KG1 (cell line): Measurements from ENCODE around the gene PDE3A.

Experiments
- DNase-seq: peaks from one replicate; lab custom pipeline; 2025; lab: John Stamatoyannopoulos, UW

PDE3A gene

DNA sequence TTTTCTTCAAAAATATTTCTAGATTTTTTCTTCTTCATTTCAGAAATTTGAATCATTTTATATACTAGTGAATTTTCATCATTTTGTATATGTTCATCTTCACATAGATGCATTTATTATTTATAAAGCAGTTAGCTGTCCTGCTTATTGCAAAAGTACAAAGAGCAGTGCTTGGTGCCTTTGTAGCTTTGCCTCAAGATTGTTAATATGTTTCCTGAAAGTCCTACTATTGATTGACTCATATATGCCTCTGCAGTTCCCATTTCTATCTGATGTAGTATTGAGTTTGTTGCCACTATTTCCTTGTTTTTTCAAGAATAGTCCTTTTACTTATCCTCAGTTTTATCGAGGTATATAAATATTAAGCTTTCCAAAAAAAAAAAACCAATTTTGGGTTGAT is 89.7 kb downstream of the PDE3A start:
- no peak for DNase-seq

DNA sequence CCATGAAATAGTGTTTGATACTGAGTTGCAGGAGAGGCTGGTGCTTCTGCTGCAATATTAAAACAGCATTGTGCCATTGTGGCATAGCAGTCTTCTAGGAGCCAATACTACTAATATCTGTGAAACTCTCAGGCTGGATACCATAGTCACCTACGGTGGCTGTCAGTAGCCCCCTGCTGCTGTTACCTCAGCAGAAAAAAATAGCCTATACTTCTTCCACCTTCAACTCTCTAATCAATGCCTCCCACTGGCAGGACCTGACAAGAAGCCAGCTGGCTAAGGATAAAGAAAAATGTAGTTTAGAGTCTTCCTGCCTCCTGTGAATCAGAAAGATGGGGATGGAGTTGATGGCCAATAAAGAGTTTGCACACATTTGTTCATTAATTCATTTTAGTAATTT is 91.6 kb downstream of the PDE3A start:
- DNase-seq: no peak

DNA sequence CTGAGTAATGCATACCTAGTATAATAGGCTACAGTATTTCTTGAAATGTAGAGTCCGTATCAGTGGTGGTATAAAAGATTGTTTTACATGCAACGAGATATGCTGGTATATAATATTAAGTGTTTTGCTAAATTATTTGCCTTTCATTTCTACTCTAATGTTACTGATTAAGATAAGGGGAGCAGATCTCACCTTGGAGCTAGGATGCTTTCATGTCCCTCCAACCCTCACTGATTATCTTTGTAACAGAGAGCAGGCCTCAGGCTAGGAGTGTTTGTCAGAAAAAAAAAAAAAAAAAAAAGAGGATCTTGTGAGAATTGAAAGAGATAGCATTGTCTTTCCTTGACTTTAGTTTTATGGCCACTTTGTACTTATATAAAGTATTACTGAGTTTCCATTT is 92.6 kb downstream of the PDE3A start:
- DNase-seq: no peak

DNA sequence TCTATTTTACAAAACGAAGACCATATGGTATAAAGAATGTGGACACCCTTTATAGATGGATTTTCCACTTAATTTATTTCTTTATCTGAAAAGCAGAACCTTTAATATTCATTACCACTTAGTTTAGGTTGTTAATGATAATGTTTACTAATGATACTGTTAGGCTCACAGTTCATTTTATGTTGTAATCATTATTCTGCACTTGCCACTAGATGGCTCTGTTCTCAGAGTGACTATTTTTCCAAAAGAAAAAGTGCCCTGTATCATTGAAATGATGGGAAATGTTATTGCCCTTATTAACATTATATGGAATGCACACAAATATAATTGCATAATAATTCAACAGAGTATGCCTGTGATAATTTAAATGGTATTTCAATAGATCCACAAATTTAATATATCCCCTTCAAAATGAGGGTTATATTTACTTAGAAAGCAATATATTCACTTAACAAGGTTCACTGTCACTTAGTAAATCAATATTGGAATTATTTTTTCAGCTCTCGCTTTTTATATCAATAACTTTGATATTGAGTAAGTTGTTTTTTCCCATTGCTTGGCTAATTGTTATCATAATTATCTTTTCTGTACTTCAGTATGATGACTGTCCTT is 95.7 kb downstream of the PDE3A start:
- DNase-seq: no peak

DNA sequence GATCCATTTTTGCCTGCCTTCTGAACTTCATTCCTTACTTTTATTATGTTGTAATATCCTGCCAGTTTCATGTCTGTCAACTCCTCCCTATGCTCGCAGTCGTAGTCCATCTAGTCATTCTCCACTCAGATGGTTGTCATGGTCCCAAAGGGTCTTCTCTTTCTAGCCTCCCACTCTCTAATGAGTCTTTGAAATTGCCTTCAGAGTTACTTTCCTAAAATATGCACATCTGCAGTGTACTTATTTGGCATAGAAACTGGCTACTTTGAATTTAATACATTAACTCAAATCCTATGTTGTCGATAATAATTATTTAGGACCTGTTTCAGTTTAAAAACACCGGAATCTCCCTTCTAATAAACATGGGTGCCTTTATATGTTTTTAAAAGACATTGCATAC is 101.0 kb downstream of the PDE3A start:
- DNase-seq: no peak

DNA sequence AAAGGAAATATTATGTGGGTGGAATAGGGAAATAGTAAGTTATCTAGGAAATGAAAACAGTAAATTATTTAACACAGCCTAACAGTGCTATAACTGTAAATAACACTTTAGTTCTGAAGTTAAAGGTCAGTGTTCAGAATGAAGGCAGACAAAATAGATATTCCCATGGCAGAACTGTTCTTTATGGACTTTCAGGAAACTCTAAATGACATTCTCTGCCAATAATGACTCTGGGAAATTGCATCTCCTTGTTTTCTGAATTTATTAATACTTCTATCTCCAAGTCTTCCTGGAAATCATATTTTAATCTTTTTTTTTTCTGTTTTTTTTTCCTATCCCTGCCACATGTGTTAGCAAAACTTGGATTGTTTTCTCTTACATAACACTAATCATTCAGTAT is 101.4 kb downstream of the PDE3A start:
- DNase-seq: no peak

DNA sequence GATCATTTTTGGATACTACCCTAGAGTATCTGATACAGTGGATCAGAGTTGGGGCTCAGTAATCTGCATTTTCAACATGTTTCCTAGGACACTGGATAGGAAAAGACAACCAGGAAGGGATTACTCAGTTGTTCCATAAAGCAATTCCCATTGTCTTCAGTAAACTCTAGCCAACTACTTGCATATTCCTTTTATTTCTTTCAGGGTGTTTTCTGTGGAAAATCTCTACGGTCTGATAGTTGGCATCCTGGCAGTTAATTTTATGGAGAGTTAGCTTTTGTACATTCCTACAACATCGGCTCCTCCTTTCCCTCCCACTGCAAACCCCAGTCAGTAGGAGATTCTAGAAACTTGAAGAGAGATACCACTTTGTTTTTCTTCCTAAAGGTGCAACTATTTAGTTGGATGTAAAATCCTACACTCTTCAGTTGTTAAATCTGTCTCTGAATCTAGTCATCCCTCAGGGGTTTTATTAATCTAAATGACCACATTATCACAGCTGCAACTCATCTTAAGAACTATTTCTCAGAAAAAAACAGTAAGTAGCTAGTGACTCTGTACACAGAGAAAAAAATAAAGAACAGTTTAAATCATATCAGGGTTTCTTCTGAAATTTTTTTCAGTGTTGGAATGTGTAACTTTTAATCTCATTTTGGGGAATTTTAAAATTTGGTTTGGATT is 103.9 kb downstream of the PDE3A start:
- DNase-seq: no peak

DNA sequence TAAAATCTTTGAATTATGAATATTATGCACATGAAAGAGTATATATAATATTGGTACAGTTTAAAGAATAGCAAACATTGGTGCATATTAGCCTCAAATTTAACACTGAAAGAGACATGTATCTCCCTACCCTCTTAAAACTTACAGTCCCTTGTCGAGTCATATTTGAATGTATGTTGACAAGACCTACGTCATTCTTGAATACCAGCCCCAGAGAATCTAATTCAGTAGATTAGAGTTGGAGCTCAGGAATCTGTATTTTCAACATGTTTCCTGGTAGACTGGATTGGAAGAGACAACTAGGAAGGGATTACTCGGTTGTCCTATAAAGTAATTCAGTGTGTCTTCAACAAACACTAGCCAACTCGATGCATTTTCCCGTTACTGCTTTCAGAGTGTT is 104.8 kb downstream of the PDE3A start:
- no peak for DNase-seq

DNA sequence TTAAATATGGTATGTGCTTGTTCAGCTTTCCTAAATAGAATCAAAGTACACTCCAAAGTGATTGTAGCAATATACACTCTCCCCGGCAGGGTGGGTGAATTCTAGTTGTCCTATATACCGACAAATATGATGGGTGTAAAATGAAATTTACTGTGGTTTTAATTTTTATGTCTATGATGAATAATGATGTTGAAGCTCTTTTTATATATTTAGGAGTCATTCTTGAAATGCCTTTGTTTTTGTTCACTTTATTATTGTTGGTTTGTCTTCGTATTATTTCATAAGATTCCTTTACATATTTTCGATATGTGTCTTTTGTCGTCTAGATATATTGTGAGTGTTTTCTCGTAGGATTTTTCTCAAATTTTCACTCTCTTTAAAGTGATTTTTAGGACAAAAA is 105.7 kb downstream of the PDE3A start:
- no peak for DNase-seq

DNA sequence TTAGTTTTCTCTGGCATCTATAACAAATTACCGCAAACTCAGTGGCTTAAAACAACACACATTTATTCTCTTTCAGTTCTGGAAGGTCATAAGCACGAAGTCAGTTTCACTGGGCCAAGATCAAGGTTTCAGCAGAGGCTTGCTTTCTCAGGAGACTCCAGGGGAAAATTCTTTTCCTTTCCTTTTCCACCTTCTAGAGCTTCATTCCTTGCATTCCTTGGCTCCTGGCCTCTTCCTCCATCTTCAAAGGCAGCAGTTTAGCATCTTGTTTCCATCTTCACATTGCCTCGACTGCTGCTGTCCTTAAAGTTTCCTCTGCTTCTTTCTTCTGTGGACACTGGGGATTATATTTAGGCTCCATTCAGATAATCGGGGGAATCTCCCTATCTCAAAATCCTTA is 106.1 kb downstream of the PDE3A start:
- no peak for DNase-seq

DNA sequence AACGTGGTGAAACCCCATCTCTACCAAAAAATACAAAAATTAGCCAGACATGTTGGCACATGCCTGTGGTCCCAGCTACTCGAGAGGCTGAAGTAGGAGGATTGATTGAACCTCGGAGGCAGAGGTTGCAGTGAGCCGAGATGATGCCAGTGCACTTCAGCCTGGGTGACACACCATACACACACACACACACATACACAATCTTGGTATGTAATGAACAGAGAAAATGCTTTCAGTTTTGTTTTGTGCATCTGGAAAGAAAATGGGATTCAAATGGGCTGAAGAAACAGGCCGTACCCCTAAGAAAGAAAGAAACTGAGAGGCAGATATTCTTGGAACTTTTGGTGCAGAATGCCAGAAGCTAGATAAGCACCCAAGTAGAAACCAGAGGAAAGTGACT is 107.2 kb downstream of the PDE3A start:
- no peak for DNase-seq

DNA sequence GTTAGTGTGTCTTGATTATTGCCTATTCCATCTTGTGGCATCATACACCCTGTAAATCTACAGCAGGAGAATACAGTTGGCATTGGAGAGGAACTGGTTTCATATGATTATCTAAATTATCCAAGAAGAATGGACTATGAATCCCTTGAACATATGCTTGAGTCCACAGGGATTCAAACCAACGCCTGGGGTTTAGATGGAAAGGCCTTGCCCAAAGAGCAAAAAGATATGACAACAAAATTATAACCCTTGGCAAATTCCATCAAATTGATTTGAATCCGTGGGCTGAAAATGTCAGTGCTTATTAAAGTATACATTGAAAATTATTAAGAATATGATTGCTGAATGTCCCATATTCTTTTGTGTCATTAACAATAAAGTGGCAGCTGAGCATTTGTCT is 108.2 kb downstream of the PDE3A start:
- DNase-seq: no peak

DNA sequence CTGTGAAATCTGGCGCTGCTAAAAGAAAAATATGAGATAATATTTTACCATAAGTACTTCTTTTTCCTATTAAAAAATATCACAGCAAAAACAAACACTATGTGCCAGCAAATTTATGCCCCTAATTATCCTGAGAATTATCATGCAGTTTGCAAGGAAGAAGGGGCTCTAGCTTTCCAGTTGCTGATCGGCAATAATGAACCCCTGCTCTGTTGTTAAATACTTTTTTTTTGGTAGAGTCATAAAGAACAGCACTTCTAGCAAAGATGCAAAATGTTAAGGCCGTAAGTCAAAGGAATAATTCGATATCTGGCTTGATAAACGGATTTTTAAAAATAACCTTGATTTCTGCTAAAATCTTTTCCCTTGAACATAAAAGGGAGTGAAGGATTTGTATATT is 108.9 kb downstream of the PDE3A start:
- no peak for DNase-seq

DNA sequence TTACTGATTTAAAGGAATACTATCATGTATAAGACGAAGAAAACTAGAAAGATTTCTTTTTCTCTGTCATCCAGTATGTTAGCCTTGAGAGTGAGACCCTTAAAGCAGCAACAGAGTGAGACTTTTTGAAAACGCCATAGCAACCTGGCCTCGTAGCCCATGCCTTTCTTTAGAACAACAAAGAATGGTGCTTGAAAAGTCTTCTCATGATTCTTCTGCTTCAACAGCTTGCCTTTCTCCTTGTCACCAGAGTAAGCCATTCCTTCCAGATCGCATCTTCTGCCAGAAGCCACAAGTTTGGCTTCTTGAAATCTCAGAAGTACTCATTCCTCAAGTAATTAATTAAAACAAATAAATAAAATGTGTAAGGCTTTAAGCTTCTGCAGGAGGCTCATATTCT is 109.3 kb downstream of the PDE3A start:
- no peak for DNase-seq

DNA sequence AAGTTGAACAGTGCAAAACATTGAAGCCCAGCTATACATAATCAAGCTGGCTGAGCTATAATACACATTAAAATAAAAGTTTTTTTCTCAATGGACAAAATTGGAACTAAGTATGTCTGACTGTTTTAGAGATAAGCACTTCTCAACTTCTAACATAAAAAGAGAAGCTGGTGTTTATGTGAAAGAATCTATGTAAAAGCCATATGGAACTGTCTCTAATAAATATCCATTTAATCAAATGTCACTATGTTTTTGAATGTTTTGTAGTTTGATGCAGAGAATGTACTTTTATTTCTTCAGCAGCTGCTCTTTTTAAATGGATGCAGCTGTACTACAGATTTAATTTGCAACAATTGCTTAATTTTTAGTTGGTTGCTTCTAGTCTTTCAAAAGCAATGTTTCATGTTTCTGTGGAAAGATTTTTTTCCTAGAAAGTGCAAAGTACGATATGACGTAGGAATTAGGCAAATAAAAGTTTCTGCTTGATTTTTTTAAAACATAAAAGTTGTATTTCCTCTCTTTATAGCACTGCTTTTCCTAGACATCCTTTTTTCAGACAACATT is 114.2 kb downstream of the PDE3A start:
- no peak for DNase-seq

DNA sequence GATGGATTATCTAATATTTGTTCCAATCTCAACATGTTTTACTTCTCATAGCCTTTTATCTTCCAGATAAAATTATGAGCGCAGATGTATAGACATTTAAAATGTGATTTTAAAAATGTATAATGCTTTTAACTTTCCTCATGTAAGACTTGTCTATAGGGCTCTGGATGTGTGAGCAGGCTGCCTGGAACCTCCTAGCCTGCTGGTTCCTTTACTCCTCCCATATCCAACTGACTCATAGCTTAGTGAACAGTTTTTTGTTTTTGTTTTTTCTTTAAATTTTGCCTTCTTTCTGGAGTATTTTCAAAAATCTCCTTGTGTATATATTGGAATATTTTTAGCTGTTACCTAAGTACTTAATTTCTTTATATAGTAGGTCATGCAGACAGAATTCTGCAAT is 115.4 kb downstream of the PDE3A start:
- DNase-seq: no peak

DNA sequence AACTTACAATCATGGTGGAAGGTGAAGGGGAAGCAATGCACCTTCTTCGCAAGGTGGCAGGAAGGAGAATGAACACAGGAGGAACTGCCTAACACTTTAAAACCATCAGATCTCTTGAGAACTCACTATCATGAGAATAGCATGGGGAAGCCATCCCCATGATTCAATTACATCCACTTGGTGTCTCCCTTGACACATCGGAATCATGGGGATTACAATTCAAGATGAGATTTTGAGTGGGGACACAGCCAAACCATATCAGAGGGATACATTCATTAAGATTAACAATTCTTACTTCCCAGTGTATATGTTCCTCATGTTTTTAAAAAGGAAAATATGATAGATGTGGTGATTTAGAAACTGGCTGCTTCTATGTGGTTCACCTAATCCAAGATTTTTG is 117.9 kb downstream of the PDE3A start:
- no peak for DNase-seq

DNA sequence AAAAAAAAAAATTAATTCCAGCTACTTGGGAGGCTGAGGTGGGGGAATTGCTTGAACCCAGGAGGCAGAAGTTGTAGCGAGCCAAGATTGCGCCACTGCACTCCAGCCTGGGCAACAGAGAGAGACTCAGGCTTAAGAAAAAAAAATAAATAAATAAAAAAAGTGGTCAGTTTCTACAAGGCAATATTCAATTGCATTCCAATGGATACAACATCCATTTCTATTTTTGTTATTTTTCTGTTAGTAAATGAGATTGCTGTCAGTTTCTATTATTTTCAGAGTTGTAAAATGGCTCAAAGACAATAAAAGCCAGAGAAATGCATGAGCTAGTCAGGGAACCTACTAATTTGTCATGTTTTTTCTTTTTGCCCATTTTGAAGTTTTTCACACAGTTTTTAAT is 119.2 kb downstream of the PDE3A start:
- no peak for DNase-seq

DNA sequence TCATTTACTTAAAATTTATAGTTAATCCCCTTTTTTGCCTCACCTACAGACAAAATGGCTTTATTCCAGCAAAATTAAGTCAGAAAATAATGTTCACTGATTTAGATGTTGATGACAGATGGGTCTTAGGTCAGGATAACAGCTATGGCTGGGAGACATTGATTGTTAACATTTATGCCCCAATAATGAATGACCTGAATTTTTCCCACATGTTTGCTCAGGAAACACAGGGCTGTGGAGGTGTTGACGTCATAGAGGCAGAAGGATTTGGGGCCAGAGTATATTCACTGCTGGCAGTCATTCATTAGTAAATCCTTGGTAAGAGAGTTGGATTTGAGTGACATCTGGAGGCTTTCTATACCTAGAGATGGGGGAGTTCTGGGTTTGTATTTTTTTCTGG is 121.3 kb downstream of the PDE3A start:
- DNase-seq: no peak

DNA sequence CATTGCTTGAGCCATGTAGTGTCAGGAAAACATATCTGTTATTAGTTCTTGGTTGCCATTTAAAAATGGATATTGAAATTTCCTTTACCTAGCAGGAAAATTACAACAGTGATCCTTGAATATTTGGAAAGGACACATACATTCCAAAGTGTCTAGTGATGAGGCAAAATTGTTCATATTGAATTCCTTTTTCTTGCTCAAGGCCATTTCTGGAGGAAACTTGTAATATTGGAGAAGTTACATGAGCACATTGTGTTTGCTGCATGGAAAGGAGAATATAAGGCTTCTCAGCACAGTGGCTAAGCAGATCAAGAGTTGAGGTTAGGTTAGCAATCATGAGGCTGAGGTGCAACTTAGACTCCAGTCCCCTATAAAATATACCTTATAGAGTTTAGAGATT is 121.9 kb downstream of the PDE3A start:
- no peak for DNase-seq

DNA sequence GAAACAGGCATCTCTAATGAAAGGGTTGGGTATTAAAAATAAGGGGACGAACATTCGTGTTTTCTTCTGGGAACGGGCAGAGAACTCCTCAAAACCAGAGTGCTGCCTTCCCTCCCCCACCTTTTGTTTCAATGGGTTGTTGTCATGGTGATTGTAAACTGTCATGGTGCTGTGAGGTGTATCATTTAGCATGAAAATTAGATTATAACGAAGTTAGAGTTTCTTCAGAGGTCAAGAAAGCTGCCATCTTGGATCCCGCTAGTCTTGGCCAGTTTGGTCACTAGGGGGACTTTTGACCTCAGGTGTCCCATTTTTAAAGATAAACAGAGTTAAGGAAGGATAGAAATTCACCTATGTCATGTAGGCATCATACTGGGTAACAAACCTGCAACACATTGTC is 123.0 kb downstream of the PDE3A start:
- no peak for DNase-seq

DNA sequence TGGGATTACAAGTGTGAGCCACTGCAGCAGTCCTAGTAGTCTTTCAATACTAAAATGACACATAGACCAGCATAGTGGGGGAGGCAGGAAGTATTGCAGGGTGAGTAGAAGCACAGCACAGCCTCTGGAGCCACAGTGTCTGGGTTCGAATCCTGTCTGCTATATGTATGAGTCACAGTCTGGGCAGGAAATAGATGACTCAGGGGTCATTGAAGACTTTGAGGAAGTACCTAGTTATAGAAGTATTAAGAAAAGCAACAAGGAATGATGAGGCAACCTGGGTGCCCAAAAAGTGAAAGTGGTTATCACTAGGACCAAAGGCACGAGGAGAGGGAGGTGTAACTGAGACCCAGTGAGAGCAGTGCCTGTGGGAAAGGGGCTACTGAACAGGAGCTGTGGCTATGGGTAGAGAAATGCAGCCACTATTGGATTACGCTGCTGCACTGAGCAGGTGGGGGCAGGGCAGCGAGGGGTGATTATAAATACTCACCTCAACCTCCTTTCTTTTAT is 124.0 kb downstream of the PDE3A start:
- DNase-seq: no peak

DNA sequence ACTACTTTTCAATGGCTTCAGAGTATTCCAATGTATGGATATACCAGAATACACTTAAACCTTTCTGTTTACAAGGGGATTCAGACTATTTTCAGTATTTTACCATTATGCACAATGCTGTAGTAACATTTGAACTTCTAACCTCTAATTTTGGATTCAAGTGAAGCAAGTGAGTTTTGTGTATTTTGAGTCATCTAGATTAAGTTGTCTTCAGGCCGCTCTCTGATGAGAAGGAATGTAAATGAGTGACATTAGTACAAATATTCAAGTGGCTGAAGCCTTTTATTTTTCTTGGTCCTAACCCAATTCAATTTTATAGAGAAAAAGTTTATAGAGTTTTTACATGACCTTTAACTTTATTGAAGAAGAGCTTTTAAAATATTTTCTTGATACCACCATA is 125.6 kb downstream of the PDE3A start:
- DNase-seq: no peak

DNA sequence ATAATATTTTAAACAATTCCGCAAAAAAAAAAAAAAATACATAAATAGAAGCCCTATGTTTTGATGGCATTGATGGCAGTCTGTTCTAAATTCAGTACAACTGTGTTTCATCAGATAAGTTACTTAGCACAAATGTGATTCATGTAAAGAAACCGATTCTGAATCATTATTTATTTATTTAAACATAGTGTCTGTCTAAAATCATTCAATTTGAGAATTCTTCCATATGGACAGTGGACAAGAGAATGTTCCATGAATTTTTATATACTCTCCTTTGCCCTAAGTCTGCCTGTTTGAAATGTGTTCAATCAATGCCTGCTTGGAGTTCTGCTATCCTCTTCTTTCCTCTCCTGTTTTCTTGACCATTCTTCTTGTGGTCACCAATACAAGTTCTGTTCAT is 126.5 kb downstream of the PDE3A start:
- no peak for DNase-seq
